ENCODE data around the gene ZNF74.

Gene ZNF74

GRCh38 chr22:20429254-20430100 lies 35.5 kb downstream of the ZNF74 start:
- H3K27ac ChIP-seq (ENCODE audit: extremely low read depth, low read depth, low read length) = no peak overlapping the region
- ChIA-PET POLR2A (no interaction called here), CTCF (interaction anchor here (3.5 kb wide), 1 partner anchor 11 kb away, joined by 18 read pairs; no protein-coding TSS in a partner anchor)
- TF ChIP-seq KLF8 (tag by site-specific recombination; IDR thresholded peaks at IDR 0.05) (peak; percentile 58; the same call in 1 of the 2 replicates), ZNF473 (tag by site-specific recombination; IDR thresholded peaks at IDR 0.05) (no peak)
- H3K9me3 ChIP-seq (ENCODE audit: control insufficient read depth, insufficient read depth, low read depth, low read length) = no peaks in the 10 kb centered on the region
- no peaks in the 10 kb centered on the region for H3K4me1 ChIP-seq (ENCODE audit: control insufficient read depth, insufficient read depth, low read length)
- H3K4me3 ChIP-seq (ENCODE audit: low read depth, low read length) = no peak overlapping the region
- peaks cover 0 to 81% of the 10 kb centered on the region in 2 experiments; a peak in 1 of 3 replicates for H3K36me3 ChIP-seq (ENCODE audit: control insufficient read depth in 2 of 2, insufficient read depth in 1 of 2, low read length in 2 of 2)

- Histone ChIP-seq H3K4me3 (ENCODE audit: low read depth, low read length) (no peak overlapping the region), H3K36me3 (ENCODE audit: control insufficient read depth in 2 of 2, insufficient read depth in 1 of 2, low read length in 2 of 2) (peaks cover 0 to 74% of the 10 kb centered on the region in 2 experiments; a peak in 1 of 3 replicates), H3K9me3 (ENCODE audit: control insufficient read depth, insufficient read depth, low read depth, low read length) (no peaks in the 10 kb centered on the region), H3K4me1 (ENCODE audit: control insufficient read depth, insufficient read depth, low read length) (no peaks in the 10 kb centered on the region), H3K27ac (ENCODE audit: extremely low read depth, low read depth, low read length) (no peak overlapping the region)
- TF ChIP-seq ZNF266 (tag by site-specific recombination; IDR thresholded peaks at IDR 0.05; ENCODE audit: low read depth) (no peak), MEIS1 (CRISPR knock-in tag; IDR thresholded peaks at IDR 0.05; ENCODE audit: borderline replicate concordance) (no peak), KLF7 (tag by site-specific recombination; IDR thresholded peaks at IDR 0.05; ENCODE audit: borderline replicate concordance) (no peak), ZNF692 (tag by site-specific recombination; IDR thresholded peaks at IDR 0.05) (no peak), ZNF341 (tag by site-specific recombination; IDR thresholded peaks at IDR 0.05; ENCODE audit: low read depth) (no peak), HOXC10 (CRISPR knock-in tag; IDR thresholded peaks at IDR 0.05) (no peak), ZNF404 (tag by site-specific recombination; IDR thresholded peaks at IDR 0.05) (no peak), ZNF776 (tag by site-specific recombination; IDR thresholded peaks at IDR 0.05; ENCODE audit: borderline replicate concordance) (no peak), ZNF629 (tag by site-specific recombination; IDR thresholded peaks at IDR 0.05) (no peak), ZBTB17 (tag by site-specific recombination; IDR thresholded peaks at IDR 0.05) (no peak), ZNF561 (tag by site-specific recombination; IDR thresholded peaks at IDR 0.05; ENCODE audit: borderline replicate concordance) (no peak), REST (tag by site-specific recombination; IDR thresholded peaks at IDR 0.05) (no peak), ZNF549 (tag by site-specific recombination; IDR thresholded peaks at IDR 0.05) (no peak), ZNF560 (tag by site-specific recombination; IDR thresholded peaks at IDR 0.05; ENCODE audit: borderline replicate concordance) (no peak), ZNF350 (tag by site-specific recombination; IDR thresholded peaks at IDR 0.05) (no peak), ZNF19 (tag by site-specific recombination; IDR thresholded peaks at IDR 0.05; ENCODE audit: low read depth) (no peak), ZNF76 (tag by site-specific recombination; IDR thresholded peaks at IDR 0.05; ENCODE audit: borderline replicate concordance, low read depth) (no peak), ZNF530 (tag by site-specific recombination; IDR thresholded peaks at IDR 0.05; ENCODE audit: low read depth) (no peak), PBX3 (CRISPR knock-in tag; IDR thresholded peaks at IDR 0.05) (no peak)
- ChIA-PET CTCF (no interaction called here), POLR2A (no interaction called here)
These were observed 36.3 kb downstream of the ZNF74 start for GRCh38 chr22:20430101-20430719.

All from HEK293 (cell line).